ENCODE results near the gene PTPRO.

The PTPRO gene

DNA sequence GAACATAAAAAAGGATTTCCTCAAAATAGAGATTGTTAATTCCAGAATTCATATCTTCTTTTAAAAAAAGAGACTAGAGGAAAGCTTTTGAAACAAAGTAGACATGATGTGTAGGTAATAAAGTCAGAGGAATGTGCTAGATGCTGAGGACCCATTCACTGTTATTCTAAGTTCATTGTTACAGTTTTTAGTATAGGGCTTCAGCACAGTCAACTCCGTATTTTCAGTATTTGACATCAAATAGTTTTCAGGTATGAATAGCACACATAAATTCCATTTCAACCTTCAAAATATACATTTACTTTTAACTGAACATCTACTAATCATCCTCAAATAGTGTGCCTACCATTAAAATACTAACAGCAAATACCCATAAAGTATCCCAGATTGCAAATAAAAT is 239.1 kb downstream of the PTPRO start:
- no peak for DNase-seq

DNA sequence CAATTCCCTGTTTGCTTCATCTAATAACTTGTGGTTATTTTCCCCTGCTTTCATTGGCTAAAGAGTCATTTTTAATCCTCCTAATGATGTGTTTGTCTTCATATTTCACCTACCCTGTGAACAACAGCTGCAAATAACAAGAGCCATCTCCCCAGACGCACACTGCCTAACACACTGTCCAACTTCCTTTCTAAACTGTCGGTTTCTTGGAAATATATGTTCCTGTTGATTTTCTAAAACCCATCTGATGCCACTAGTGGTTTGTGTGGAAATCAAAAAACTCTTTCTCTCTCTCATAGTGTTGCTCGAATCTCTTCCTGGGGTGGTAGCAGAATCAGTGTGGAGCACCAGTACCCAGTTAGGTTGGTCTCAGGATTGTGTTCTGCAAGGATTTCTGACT is 240.0 kb downstream of the PTPRO start:
- no peak for DNase-seq

DNA sequence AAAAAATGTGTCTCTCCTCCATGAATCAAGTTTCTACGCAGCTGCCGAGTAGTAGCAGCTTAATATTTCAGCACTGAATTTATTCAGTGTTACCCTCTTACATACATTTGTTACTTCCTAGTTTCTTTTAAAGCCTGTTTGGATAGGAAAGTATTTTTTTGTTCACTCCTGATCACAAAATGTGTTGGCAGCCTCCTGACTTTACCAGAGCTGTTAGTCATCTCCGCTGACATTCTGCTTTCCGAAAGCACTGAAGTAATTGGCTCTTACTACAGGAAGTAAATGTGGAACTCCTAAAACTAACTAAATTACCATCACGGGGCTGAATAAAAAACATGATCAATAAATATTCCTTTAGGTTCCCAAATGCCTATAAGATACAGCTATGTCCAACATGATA is 241.4 kb downstream of the PTPRO start:
- peak; percentile 71 for DNase-seq

DNA sequence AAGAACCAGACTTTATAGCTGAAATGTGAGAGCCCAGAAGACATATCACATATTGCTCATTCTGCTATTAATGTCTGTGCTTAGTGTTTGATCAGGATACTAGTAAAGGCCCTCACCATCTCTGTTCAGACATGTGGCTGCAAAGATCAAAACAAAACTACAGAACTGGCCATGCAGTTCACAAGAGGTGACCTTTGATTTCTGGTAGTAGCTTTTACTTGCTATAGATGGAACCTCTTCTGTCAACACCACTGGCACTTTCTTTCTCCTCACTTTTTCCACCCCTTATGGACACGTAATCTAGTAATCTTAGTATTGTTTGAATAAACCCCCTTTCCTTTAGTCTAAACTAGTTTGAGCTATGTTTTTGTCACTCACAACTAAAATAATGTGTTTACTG is 252.0 kb downstream of the PTPRO start:
- no peak for DNase-seq

DNA sequence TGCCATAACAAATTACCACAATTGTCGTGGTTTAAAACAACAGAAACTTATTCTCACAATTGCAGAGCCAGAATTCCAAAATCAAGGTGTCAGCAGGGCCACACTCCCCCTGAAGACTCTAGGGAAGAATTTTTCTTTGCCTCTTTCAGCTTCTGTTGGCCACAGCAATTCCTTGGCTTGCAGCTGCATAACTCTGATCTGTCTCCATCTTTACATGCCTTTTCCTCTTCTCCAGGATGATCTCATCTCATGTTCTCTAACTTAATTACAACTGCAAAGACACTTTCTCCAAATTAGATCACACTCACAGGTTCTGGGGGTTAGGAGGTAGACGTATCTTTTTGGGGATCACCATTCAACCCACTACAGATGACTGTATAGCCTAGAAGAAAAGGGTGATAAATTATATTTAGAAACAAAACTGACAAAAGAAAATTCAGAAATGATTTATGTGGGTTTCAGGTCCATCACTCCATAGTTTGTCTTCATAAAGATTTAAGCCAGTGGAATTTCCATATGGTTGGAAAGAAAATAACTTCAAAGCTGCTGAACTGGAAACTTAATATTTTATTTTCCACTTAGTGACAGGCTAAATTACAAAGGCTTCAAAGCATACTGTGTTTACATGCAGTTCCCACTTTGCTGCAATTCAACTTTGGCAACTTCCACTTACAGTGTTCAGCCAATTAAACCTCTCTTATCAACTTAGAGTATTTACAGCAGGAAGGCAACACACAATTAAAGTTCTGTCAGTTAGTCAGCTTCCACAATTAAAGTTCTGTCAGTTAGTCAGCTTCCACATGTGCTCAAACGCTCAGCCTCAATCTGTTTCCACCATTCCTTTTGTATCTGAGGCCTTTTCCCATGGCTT is 253.6 kb downstream of the PTPRO start:
- DNase-seq, result peak; percentile 23

DNA sequence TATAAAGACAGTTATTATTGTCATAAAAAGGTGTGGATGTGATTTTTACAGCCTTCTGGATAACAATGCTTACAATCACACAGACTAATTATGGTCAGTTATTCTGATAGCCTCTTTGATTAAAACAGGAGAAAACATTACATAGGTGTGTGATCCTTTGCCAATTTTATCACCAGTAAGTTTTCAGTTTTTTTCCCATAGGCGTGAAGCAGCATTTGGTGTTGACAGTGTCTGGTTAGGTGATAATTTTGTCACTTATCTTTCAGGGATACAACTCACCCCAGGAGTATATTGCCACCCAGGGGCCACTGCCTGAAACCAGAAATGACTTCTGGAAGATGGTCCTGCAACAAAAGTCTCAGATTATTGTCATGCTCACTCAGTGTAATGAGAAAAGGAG is 258.1 kb downstream of the PTPRO start:
- no peak for DNase-seq

DNA sequence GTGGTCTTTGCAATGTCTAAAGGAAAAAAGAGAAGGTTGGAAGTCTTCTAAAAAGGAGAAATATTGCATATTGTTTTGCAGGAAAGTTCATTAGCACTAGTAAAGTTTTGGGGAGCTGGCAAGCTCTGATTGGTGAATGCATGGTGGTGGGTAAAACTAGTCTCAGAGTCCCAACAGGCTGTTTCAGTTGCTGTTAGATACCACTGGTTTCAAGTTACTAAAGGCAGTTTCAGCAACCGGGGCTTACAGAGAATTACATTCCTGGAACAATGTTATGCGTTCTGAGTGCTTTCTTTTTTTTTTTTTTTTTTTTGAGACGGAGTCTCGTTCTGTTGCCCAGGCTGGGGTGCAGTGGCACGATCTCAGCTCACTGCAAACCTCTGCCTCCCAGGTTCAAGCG is 258.7 kb downstream of the PTPRO start:
- DNase-seq, result peak; percentile 53

DNA sequence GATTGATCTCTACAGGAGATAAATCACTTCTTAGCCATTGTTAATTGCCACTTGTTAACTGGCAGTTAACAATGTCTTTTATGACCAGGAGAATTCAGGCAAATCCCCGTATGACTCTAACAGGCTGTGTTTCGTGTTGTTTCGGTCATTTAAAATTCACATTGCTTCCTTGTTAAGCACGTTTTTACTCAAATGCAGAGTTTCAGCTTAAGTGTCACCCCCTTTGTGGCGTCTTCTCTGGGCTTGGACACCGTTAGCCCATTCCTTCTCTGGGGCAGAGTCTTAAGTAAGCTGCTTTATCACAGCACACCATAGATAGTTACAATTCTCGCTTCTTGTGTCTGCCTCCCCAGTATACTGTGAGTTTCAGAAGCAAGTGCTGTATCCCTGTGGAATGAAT is 261.5 kb downstream of the PTPRO start:
- DNase-seq, result no peak

DNA sequence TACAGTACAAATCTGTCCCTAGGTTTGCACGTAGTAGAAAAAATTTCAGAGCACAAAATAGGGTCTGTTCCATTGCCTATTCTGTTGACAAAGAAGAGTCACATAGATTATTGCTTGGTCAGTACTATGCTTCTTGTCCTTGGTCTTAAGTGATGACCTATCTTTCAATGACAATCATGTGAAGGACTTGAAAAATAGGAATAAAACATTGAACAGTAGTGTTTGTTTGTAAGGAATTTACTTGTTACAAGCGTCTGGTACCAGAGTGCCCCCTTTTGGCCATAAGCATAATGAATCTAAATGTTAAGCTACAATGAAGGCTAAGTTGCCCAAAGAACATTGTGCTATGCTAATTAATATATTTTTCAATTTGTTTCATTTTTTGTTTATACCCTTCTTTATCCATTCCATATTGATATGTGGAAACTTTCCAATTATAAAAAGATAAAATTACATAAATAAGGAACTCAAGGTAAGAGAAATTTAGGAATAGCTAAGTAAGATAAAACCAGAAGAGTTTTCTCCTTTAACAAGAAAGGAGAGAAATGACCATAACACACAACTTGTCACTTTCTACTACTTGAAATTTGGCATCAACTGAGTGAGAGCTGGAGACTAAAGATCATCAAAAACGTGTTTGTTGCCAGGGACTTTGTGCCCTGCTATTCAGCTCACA is 262.2 kb downstream of the PTPRO start:
- DNase-seq, result peak; percentile 64

DNA sequence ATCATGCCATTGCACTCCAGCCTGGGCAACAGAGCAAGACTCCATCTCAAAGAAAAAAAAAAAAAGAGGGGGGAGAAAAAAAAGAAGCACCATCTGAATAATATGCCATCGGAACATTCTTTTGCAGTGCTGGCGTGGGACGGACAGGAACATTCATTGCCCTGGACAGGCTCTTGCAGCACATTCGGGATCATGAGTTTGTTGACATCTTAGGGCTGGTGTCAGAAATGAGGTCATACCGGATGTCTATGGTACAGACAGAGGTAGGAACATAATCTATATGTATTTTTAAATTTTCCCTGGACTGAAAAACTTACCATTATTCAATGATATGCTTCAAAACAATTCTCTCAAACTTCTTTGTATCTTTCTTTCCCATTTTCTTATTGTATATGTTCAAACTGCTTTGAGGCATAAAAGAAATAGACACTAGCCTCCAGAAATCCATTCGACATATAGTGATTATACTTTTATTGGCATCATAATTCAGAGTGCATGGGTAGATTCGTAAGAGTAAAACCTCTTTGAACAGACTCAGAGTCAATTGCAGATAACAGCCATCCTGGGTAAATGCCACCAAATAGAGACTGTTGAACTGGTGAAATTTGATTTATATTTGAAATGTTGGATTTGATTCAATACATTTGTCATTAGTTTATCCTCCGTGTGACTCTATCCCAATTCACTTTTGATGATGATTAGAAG is 267.2 kb downstream of the PTPRO start:
- DNase-seq, result no peak

DNA sequence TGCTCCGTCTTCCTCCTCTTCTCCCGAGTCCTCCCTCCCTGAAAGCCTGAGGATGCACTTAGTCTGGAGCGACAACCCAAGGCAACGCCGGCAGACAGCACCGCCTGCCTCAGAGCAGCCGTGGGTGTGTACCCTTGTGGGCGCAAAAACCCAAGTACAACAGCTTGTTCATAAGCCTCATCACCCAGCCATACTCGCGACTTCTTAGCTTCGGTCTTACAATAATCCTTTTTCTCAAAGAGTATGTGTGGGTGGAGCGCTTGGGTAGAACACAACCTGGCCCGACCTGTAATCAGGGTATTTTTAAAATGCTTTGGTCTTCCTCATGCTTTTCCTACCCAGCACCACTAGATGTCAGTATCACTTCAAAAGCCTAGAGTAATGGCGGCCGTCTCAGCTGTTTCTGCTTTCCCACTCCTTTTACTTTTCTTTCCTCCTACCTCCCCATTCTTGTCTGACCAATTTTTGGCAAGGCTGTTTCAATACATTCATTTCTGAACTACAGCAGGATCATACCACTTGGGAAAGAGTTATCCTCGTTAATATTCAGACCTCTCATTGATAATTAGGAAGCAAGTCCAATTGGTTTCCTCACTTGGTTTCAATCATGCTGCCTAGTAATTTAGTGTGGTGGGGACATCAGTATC is 268.0 kb downstream of the PTPRO start:
- DNase-seq, result peak; percentile 73

DNA sequence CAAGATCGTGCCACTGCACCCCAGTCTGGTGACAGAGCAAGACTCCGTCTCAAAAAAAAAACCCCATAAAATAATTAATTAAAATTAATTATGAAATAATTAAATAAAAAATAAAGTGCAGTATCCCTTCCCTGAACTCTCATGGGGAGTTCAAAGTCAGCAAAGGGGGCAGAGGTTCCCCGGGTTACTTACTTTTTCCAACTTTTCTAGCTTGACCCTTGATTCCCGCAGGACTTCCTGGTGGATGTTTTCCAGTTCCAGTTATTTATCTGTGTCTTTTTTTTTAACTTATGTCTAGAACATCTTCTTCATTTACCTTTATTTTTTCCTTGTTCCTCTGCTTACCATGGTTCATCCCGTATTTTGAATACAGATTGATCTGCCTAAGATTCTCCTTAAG is 269.5 kb downstream of the PTPRO start:
- DNase-seq, result no peak

DNA sequence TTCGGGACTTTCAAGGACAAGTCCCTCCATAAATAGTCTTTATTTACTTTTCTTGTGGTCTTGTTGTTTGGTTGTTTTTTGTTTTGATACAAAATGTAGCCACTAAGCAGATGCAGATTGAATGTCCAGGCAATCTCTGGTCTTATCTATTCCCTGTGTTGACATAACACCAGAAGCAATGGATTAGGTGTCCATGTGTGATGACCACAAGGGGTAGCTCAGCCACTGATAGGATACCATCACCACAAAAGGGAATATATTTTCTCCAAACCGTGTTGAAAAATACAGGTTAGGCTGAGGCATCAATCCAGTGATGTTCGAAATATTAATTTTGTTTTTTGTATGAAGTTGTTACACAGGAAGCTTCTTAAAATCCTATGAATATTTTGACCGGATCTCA is 270.6 kb downstream of the PTPRO start:
- no peak for DNase-seq

DNA sequence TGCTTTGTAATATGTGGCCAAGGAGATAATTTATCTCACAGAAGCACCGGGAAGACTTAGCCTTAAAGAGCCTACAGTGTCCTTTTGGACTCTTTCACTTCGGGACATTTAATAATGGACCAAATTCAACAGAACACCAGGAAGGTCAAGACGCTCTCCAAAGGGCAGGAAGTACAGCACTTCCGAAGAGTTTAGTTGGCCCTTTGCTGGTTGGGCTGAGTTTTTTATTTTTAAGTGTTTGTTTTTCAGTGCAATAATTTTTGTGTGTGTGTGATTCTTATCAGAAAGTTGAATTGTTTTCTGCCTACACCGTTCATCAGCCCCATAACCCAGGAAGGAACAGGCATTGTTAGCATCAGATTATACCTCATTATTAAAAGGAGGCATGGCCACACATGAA is 273.9 kb downstream of the PTPRO start:
- no peak for DNase-seq

DNA sequence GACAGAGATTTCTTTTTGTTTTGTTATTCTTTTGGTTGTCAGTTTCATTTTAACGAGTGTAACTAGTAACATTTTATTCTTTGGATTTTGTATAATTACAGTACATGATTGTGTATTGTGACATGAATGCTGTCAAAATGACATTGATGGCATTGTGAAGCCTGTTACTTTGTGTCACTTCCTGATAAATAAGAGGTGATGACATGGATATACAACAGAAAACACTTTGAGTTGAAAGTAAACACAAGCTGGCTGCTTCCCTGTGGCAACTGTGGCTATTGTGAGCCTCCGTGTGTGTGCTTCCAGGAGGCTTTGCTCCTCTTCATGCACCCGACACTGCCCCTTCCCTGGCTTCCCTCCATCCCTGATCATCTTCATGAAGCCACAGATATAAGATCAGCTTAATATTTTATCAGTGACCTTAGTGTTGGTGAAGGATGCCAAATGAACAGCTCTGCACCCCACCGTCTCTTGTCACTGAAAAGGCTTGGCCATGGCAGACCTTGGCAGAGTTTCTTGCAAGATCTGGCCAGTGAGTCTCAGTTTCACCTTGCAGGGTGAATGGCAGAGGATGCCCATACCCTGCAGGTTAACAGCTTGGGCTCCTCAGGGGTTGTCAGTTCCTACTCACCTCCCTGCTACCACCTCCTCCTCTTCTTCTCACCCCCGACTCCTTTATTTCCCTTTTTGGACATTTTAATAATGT is 275.0 kb downstream of the PTPRO start:
- DNase-seq, result no peak

DNA sequence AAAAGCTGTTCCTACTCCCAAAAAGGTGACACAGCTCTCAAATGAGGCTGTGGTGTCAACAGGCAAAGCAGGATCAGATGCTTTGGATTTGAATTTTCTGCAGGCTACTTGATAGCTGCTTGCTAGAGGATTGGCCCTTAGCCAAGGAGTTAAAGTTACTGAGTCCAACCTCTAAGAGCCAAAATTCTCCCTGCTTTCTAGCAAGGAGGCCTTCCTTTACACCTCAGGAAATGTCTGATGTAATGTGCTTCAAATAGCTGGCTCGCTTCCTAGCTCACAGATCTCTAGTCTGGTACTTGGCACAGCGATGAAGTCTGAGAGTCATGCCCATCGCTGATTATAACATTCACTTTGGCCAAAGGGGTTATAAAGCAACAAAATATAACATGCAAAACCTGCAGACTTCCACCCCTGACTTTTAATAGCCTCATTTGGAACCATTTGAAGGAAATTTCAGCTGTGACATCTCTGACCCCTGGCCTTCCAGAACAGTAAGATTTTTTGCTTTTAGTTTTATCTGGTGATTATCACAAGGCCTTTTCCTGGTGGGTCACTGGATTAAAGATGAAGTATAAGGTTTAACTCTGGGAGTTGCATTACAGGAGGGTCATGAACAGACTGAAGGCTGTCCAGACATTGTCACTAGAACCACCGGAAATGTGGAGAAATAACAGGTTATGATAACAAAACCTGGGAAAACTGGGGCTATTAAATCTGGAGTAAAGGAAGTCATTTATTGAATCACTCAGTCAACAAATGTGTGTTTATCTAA is 277.1 kb downstream of the PTPRO start:
- DNase-seq, result peak; percentile 65

DNA sequence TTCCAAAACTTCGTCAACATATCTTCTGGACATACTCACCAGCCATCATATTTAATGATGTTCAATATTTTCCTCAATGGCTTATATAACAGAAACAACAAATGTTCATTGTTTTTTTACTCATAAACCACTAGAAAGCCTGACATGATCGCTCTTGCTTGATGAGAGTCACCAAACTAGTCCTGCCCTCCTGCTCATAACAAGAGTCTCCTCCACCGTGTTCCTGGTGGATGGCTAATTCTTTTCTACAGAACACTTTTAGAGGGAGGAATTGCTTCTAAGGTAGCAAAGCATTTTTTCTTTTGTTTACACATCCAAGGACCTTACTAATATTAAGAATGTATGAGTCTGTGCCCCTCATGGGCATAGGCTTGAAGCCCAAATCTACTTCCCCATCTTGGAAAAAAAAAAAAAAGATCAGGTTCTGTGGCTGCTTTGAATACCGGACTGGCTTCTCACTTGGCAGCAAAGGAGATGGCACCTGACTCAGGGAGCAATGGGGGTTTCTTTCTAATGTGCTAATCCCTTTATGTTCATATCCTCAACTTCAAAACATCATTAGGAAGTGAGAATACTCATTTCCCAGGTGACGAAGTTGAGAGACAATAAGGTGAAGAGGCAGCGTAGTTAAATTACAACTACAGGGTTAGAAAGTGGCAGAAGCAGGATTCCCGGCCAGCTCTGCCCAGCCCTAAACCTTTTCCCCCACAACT is 278.1 kb downstream of the PTPRO start:
- DNase-seq, result no peak

DNA sequence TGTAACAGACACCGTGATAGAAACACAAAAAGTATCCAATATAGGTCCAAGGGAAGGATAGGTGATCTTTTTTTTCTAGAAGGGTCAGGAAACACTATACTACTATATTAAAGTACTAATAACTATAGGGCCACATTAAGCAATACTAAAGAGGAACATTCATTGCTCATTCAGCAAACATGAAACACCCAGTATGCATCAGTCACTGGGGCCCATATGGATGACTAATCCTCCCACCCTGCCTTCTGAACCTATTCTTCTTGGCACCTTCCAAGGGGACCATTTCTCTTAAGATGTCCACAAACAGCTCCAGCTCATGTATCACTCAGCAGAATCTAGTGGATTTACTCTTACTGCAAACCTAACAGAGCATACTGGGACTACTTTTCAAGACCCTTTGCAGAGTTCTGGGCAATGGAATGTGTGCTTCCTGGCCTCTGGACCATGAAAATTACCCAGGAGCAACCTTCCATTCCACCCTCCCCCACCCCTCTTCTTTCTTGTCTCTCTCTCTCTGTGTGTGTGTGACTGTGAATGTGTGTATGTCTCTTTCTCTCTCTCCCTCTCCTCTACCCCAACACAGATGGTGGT is 279.0 kb downstream of the PTPRO start:
- DNase-seq, result peak; percentile 88

DNA sequence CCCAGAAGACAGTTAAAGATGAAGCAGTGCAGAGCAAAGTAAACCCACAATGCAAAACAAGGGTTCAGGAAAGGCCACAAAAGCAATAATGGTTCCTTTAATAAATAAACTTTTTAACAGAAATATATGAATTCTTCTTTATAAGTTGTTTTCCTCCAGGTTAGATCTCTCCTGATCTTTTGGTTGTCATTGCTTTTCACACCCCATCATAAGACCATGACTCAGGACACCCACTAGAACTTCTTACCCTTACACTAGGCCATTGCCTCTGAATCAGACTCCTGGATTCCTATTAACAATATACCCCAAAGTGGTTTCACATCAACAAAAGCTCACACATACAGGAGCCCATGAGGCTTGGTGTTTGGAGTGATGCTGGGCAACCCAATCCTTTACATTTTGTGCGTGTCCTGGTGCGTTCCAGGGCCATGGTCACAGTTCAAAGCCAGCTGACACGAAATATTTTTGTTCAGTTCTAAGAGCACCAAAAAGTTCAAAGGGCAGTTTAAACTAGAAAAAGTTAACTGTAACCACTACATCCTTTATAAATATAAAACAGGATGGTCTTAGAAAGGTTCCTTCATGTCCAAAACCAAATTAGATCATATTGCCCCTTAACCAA is 279.9 kb downstream of the PTPRO start:
- no peak for DNase-seq

DNA sequence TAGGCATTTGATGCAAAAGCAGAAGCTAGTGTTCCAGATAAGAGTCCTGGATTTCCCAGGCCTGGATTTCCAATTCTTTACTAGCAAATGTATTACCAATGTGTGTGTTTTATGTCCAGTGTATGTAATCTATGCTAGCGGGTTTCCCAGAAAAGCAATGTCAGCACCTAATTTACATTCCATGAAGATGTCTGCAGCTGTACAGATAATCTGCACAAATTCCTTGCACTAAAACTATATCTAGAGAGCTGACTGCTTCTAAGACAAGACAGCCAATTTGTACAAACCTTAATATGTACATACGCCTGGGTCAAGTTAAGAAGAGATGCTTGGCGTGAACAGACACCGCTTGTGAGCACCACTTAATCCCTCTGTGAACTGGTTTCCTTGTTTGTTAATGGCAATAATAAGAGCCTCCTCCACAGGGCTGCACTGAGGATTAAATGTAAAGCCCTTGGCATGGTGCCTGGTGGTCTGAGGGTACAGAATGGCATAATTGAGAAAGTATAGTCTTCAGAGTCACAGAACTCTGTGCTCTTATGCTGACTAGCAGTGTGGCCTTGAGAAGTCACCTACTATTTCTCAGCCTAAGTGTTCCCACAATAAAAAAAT is 281.3 kb downstream of the PTPRO start:
- DNase-seq, result no peak

All from fibroblast of skin of back (primary cell).